Activated naive CD4-positive, alpha-beta T cell treated with anti-CD3 and anti-CD28 coated beads, Interleukin-2, amount 50 U/mL, for 72 hours (primary cell): ENCODE results near the gene SUSD6. TPM values are rescaled to one million over a fixed set of nuclear protein-coding genes. Genes with fewer than 3 reads are reported as not detected.
A peak's percentile ranks its signal among the peaks of the same experiment; 100 is the strongest.
"Not testable (repeated sequence)": the region's sequence is repeated elsewhere in the genome, so short reads cannot be mapped to it uniquely, and the experiment has no call there.

Experiments
- ATAC-seq, 2 donors: fragments of 150-1000 bp; cut with Tn5 transposase; 2 replicates each; pipeline ENCODE4 v1.10.0; 2021; ENCODE audit warnings: mild to moderate bottlenecking in 2 of 2, moderate library complexity in 2 of 2
- DNase-seq, 2 donors: peaks; one replicate each; pipeline ENCODE4 v3.0.0; 2021 to 2022; ENCODE audit warnings: low spot score in 2 of 2
- H3K27ac Mint-ChIP-seq, 2 donors: one replicate each; pipeline ENCODE4 v1.8.0; 2022; ENCODE audit warnings: mild to moderate bottlenecking in 2 of 2, mixed read lengths in 2 of 2
- H3K36me3 Mint-ChIP-seq, 2 donors: one replicate each; pipeline ENCODE4 v1.8.0; 2022; ENCODE audit warnings: mixed read lengths in 2 of 2
- H3K9me3 Mint-ChIP-seq, 2 donors: one replicate each; pipeline ENCODE4 v1.8.0; 2022; ENCODE audit warnings: mixed read lengths in 2 of 2
- total RNA-seq, 2 donors: library from RNA; stranded (reverse); gene quantifications; one replicate each; pipeline ENCODE4 v1.2.3, GENCODE V29; 2022

SUSD6 gene
- total RNA-seq, 2 donors from 2014 or later, result 54.1 to 98.6 TPM

DNA sequence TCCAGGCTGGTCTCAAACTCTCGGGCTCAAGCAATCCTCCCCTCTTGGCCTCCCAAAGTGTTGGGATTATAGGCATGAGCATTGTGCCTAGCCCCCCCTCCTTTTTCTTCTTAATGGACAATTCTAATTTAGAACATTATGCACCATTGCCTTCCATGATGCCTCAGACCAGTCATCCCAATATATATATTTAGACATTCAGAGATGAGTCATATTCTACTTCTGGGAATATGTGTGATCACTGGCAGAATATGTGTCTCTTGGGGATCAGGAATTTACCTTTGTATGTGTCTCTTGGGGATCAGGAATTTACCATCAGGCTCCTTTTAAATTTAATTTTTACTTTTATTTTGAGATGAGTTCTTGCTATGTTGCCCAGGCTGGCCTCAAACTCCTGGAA is 29.2 kb upstream of the SUSD6 start:
- ATAC-seq, result no peak
- DNase-seq, result no peak

DNA sequence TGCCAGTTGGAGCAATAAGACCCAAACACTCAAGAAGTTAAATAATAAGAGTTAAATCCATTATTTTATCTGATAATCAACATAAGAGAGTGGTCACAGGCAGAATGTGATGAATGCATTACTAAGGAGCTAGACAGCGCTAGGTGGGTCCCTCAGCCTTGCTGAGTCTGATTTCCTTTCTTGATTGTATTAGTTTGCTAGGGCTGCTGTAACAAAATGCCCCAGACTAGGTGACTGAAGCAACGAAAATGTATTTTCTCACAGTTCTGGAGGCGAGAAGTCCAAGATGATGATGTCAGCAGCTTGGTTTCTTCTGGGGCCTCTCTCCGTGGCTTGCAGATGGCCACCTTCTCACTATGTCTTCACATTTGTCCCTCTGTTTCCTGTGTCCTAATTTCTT is 28.6 kb upstream of the SUSD6 start:
- ATAC-seq (no peak), DNase-seq (no peak)
- Mint-ChIP-seq H3K36me3 (no peaks in the 10 kb centered on the region), H3K9me3 (no peaks in the 10 kb centered on the region), H3K27ac (no peak overlapping the region)

More for the DNA sequence above, 29.2 kb upstream of the SUSD6 start:
- Mint-ChIP-seq H3K9me3 (no peaks in the 10 kb centered on the region), H3K36me3 (no peaks in the 10 kb centered on the region), H3K27ac (no peak overlapping the region)

DNA sequence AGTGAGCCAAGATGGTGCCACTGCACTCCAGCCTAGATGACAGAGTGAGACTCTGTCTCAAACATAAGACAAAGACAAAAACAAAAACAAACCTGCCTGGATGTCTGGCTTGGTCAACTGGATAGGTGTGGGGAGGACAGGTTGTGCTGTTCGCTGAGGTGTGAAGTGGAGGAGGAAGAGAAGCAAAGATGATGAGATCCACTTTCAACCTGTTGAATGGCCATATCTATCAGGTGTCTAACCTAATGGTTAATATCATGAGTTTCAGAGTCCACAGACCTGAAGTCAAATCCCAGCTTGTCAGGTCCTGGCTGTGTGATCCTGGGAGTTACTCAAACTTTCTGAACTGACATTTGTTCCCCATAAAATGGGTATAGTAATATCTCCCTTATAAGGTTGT is 27.0 kb upstream of the SUSD6 start:
- no peak for ATAC-seq
- Mint-ChIP-seq H3K36me3 (no peaks in the 10 kb centered on the region), H3K27ac (peak overlapping the region in 1 of 2 donors; percentile 48), H3K9me3 (no peaks in the 10 kb centered on the region)
- DNase-seq, result no peak

GRCh38 chr14:69586404-69586803 is 25.0 kb upstream of the SUSD6 start:
- Mint-ChIP-seq H3K36me3 (no peaks in the 10 kb centered on the region), H3K9me3 (no peaks in the 10 kb centered on the region), H3K27ac (no peak overlapping the region)
- ATAC-seq (no peak), DNase-seq (no peak)

DNA sequence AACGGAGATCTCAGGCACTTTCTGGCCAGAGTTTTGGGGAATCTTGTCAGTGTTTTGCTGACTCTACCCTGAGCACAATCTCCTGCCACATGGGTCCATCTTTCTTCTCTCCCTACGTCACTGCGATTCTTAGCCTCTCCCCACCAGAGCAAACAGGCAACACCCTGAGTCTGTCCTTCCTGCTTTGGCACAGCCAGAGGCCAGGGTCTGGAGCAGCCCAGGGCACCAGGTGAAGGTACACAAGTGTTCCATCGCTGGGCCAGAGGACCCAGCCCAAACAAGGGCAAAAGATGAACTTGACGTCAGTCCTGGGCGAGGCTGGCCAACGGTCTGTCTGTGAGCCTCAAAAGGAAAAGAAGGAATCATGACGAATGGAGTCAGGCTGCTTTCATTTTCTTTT is 24.0 kb upstream of the SUSD6 start:
- H3K27ac Mint-ChIP-seq, result no peak overlapping the region
- ATAC-seq (no peak), DNase-seq (no peak)
- no peaks in the 10 kb centered on the region for H3K9me3 Mint-ChIP-seq
- no peaks in the 10 kb centered on the region for H3K36me3 Mint-ChIP-seq

- Mint-ChIP-seq H3K9me3 (no peaks in the 10 kb centered on the region), H3K36me3 (no peaks in the 10 kb centered on the region), H3K27ac (no peak overlapping the region)
- no peak for DNase-seq
- no peak for ATAC-seq
Observed at GRCh38 chr14:69591317-69591716, 20.1 kb upstream of the SUSD6 start.

GRCh38 chr14:69593018-69593677 is 18.2 kb upstream of the SUSD6 start:
- DNase-seq, result no peak
- Mint-ChIP-seq H3K36me3 (no peaks in the 10 kb centered on the region), H3K27ac (no peak overlapping the region), H3K9me3 (no peaks in the 10 kb centered on the region)
- no peak for ATAC-seq

- H3K9me3 Mint-ChIP-seq, result no peaks in the 10 kb centered on the region
- no peak for ATAC-seq
- no peak overlapping the region for H3K27ac Mint-ChIP-seq
- DNase-seq, result no peak
- no peaks in the 10 kb centered on the region for H3K36me3 Mint-ChIP-seq
Observed at GRCh38 chr14:69594846-69595245, 16.6 kb upstream of the SUSD6 start.

DNA sequence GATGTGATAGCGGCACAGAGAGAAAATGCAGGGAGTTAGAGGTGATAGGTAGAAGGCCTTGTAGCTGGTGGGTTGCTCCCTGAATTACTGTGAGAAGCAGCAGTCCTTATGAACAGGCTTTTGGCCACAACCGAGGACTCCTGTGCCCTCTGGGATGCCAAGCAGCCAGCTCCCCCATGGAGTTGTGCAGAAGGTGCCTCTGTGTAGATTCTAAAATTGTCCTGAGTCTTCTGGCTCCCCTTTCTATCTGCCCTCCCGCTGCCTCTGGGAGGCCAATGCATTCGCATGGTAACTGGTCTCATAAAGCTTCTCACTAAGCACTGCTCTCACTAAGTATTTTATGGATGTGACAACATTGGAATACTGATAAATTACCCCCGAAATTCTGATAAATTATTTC is 16.1 kb upstream of the SUSD6 start:
- Mint-ChIP-seq H3K9me3 (no peaks in the 10 kb centered on the region), H3K27ac (no peak overlapping the region), H3K36me3 (no peaks in the 10 kb centered on the region)
- DNase-seq, result no peak
- ATAC-seq, result no peak

DNA sequence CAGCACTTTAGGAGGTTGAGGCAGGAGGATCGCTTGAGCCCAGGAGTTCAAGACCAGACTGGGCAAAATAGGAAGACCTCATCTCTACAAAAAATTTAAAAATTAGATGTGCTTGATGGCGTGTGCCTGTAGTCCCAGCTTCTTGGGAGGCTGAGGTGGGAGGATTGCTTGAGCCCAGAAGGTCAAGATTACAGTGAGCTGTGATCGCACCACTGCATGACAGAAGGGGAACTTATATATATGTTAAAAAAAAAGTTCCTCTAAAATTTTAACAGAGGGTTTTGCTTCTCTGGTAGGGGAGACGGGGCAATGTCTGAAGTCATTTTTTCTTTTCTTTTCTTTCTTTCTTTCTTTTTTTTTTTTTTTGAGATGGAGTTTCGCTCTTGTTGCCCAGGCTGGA is 12.0 kb upstream of the SUSD6 start:
- not testable (repeated sequence) for H3K36me3 Mint-ChIP-seq, H3K9me3 Mint-ChIP-seq, DNase-seq, ATAC-seq, H3K27ac Mint-ChIP-seq

DNA sequence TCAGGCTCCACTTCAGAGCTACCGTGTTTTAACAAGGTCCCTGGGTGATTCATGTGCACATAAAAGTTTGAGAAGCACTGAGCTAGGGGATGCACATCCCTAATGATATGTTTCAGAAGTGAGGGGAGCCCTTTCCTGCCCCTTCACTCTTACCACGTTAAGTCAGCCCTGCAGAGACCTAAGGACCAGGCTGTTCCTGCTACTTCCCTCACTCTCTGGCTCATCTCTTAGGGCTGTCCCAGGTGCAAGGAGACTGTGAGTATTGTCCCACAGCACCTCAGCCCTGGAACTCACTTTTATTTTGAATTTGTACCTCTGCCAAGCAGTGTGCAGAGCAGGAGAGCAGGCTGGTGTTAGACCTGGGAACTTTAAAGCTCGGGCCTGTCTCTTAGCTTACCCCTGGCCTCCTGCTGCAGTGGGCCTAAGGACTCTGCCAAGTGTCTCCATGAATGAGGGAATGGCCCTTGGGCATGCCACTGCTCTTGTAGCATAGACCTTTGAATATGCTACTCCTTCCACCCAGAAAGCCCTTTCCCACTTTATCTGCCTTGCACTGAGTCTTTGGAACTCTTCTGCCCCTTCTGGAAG is 11.0 kb upstream of the SUSD6 start:
- ATAC-seq, result peak in 1 of 2 donors; percentile 16
- Mint-ChIP-seq H3K27ac (no peak overlapping the region), H3K9me3 (no peaks in the 10 kb centered on the region), H3K36me3 (no peaks in the 10 kb centered on the region)
- DNase-seq, result no peak

DNA sequence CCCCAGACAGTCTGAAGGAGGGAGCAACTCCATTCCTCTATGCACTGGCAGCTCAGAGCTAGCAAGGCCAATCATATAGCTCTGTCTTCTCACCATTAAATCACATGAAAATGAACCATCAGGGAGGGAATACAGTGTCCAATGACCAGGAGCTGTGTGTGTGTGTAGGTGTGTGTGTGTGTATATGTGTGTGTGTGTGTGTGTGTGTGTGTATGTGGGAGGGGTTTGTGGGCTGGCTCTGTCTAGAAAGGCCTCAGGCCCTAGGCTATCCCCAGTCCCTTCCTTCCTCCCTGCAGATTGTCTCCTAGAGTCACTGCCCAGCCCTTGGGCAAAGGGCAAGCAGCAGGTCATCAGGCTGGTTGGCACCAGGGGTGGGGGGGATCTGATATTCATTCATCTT is 5.7 kb upstream of the SUSD6 start:
- Mint-ChIP-seq H3K9me3 (no peaks in the 10 kb centered on the region), H3K27ac (no peak overlapping the region), H3K36me3 (peaks cover 0 to 5% of the 10 kb centered on the region in 2 donors)
- ATAC-seq, result no peak
- DNase-seq, result no peak

DNA sequence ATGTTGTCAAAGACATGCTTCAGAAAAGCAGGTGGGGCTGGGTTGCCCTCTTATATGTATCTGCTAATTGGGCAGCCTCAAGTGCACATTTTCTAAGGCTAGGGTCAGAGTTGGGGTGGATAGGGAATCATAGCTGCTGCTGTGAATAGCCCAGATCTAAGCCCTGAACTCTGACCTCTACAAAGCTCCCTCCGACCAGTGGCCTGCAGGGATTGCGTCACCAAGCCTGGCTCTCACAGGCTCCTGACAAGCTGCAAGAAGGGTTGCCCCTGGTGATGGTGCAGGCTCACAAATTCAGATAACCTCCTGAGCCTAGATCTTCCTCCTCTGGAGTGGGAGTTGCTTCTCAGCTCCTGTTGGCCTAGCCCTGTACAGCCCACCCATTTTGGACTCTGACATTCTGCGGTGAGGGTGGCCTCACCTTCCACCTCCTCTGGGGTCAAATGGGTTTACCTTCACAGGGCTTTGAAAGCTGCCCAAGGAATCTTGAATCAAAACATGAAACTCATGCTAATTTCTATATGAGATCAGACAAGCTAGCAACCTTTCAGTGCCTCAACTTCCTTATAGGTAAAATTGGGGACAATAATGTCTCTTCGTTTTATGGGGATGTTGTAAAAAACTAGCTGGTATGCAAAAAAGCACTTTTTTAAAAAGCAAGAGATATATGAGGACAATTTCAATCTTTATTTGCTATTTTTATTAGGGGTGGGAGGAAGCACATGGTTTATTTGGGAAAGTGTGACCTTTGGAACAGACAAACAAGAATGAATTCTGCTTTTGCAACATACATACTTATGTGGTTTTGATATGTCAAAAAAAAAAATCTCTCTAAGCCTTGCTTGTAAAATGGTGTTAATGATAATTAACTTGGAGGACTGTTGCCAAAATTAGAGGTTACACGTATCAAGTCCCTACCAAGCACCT is 4.9 kb upstream of the SUSD6 start:
- no peak for DNase-seq
- ATAC-seq, result no peak
- H3K36me3 Mint-ChIP-seq, result peaks cover 0 to 8% of the 10 kb centered on the region in 2 donors
- no peak overlapping the region for H3K27ac Mint-ChIP-seq
- no peaks in the 10 kb centered on the region for H3K9me3 Mint-ChIP-seq

DNA sequence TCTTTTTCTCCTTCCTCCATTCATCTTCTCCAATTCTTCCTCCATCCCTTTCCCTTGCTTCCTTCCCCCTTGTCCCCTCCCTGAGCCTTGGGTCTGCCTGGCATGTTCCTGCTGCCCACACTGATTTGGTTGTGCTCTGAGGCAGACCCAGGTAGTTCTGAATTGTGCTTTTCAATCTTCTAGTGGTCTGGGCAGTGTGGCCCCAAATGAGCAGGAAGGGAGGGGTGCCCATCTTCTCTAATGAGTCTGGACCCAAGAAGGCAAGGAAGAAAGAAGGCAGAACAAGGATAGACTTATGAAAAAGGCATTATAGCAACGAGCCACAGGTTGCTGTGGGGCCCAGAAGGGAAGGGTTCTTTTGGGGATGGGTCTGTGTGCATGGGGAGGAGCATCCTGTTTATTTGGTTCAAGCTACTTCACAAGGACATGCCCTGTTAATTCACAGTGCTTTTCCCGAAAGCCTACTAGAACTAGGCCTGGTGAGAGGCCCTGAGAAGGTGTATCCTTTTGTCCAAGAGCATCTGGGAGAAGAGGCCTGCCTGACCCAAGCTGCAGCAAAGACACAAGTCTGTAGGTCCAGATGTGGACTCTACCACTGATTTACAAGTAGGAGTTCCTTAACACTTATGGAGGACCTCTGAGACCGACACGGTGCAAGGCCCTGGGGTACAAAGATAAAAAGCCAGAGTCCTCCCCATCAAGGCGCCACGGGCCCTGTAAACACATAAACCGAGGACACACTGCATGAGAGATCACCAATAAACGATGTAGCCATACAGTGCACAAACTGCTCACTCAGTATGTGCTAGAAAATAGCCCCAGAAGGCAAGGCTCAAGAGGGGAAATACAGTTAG is 1.1 kb upstream of the SUSD6 start:
- ATAC-seq, result no peak
- no peak for DNase-seq

GRCh38 chr14:69610874-69611171 is 573 bp upstream of the SUSD6 start:
- DNase-seq, result no peak
- no peak for ATAC-seq

More for the DNA sequence above, 1.1 kb upstream of the SUSD6 start:
- peak overlapping the region; percentile 79 to 86 for H3K27ac Mint-ChIP-seq
- H3K9me3 Mint-ChIP-seq, result no peaks in the 10 kb centered on the region
- H3K36me3 Mint-ChIP-seq, result peaks cover 26 to 31% of the 10 kb centered on the region in 2 donors

GRCh38 chr14:69612014-69612782 is 802 bp downstream of the SUSD6 start:
- DNase-seq (peak in 1 of 2 donors; percentile 64), ATAC-seq (peak; percentile 39 to 44)
- Mint-ChIP-seq H3K9me3 (no peaks in the 10 kb centered on the region), H3K27ac (peak overlapping the region; percentile 87 to 90), H3K36me3 (peaks cover 35 to 45% of the 10 kb centered on the region in 2 donors)

More at GRCh38 chr14:69610874-69611171, 573 bp upstream of the SUSD6 start:
- Mint-ChIP-seq H3K36me3 (peaks cover 31 to 32% of the 10 kb centered on the region in 2 donors), H3K27ac (peak overlapping the region; percentile 79 to 86), H3K9me3 (no peaks in the 10 kb centered on the region)
